ENCODE results near the gene LEKR1.

LEKR1 gene

DNA sequence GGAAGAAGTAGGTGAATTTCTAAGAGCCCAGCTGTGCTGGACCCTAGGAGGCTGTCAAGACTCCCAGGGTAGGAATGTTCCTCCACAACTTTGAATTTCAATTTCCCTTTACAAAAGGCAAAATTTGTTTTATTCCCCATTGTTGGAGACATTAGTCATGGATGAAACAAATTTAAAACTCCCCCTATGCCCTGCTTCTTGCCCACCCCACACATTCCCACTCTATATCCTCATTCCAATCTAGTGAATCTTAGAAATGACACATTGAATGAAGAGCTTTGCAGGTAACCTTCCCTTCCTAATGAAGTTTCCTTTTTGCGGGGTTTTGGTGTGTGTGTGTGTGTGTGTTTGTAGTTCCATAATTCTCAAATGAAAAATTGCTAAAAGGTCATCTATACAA lies 261.2 kb downstream of the LEKR1 start:
- DNase-seq: no peak

- DNase-seq: no peak
Observed at GRCh38 chr3:157087780-157088600, 261.8 kb downstream of the LEKR1 start.

DNA sequence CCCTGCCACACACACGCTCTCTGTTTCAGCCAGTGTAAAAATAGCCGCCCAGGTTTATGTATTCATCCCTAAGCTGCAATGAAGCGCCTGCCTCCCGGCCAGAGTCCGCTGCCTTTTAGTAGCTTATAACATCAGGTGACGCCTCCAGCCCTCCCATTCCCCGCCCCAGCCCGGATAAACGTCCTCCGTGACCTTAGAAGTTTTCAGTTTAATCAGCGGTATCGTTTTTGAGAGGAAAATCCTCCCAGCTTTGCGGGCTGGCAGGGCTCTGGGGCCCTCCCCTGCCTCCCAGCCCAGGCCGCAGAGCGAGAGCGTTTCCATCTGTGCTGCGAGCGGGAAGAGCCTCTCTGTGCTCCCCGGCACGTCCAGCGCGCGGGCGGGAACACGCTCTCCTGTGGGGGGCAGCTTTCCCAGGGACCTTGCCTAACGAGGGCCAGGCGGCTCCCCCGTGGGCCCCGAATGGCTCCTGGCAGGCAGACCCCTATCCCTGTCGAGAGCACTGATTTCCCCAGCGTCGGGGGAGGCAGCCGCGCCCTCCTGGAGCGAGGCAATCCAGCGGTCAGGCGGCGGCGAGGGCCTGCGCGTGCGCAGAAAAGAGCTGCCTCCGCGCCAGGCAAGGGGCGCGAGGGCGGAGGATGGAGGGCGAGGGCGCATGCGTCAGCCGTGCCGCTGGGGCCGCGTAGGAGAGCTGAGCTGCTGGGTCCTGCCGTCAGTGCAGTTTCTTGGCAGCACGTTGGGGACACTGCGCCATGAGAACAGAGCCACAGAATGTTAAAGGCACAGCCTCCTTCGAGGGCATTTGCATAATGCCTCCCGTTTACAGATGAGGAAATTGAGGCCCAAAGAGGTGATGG lies 262.7 kb downstream of the LEKR1 start:
- no peak for DNase-seq

GRCh38 chr3:157089455-157090221 lies 263.5 kb downstream of the LEKR1 start:
- DNase-seq: no peak

GRCh38 chr3:157091083-157091833 lies 265.1 kb downstream of the LEKR1 start:
- no peak for DNase-seq

GRCh38 chr3:157092230-157092629 lies 266.1 kb downstream of the LEKR1 start:
- no peak for DNase-seq

DNA sequence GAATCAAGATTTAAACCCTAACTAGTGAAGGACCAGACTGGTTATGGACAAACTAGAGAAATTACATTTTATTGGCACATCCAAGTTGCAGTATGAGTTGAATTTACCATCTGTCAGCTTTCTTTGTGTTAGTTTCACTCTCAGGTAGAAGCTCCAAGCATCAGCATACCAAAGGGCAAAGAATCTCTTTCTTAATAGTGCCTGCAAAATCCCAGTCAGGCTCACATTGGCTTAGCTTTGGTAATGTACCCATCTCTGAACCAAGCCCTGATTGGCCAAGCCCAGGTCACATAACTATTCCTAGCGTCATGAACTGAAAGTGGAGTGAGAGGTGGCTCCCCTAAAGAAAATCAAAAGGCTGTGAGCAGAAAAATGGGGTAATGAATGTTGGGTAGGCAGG lies 266.9 kb downstream of the LEKR1 start:
- DNase-seq: no peak

DNA sequence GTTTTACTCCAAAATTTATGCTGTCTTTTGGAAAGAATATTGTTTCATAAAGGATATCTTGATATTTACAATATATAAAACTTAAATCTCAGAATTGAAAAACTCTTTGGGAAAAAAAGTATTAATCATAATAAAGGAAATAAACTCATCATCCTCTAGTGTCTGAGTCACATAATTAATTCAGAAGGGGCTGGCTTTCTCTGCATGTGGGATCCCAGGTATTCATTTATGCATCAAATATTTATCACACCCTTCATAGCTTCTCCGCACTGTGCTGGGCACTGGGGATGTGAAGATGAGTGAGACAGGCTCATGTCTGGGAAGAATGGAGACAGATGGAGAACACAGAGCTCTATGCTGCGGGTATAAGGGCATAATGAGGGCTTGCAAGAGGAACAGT lies 268.1 kb downstream of the LEKR1 start:
- no peak for DNase-seq

DNA sequence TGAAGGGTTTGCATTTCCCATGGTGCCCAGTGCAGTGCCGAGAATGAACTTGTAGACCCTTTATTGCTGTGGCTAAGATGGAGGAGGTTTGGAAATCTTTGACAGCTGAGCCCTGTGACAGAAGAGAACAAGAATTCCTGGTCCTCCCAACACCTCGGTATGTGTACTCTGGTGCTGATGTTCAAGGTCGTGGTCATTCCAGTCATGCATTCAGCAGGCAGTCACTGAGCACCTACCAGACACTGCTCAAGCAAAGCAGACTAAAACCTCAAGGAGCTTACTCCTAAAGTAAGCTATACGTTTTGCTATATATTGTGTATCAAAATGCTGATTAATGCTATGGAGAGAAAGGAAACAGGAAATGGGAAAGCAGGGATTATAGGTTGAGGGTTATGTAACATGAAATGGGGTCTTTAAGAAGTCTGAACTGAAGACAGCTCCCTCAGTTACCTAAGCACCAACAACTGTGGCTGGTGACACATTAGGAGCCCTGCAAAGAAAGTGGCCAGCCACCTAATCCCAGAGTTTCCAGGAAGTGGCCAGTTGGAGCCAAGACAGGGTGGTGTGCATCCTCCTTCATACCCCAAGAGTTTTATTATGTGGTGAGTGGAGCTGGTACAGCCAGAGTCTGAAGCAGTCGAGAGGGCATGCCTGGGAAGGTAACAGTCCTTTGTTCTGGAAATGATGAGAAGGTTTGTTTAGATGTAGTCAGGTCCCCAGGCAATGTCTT lies 268.8 kb downstream of the LEKR1 start:
- no peak for DNase-seq

Data from NCI-H2107 (cell line).